IMR-90 (cell line): Measurements from ENCODE around the gene SIK2. TPM values are rescaled to one million over a fixed set of nuclear protein-coding genes. Genes with fewer than 3 reads are reported as not detected.

ENCODE experiments used
- ATAC-seq: fragments of 200-7000 bp; cut with Tn5 transposase; 2 replicates; pipeline ENCODE4 v1.9.1; 2020; ENCODE audit warnings: low read depth, mild to moderate bottlenecking, moderate library complexity
- BruUV-seq: library from RNA; stranded (reverse); fragments of 400-500 nt; replicated peaks from 2 replicates; lab custom pipeline; 2021; lab: Mats Ljungman, UMichigan
- CTCF ChIA-PET: fragments of 300-600 bp; formaldehyde crosslinking; extraction: SDS; loops from one replicate; lab custom pipeline; 2021; ENCODE audit warnings: antibody characterized with exemption; lab: Yijun Ruan, JAX
- POLR2A ChIA-PET: fragments of 300-600 bp; sonication (Branson Sonifier 250); formaldehyde crosslinking; loops from one replicate; lab custom pipeline; 2022; ENCODE audit warnings: antibody characterized with exemption; ENCODE audit not compliant: unreplicated experiment; lab: Charles Lee
- DNase-seq: peaks from one replicate; pipeline ENCODE4 v3.0.0; 2013
- H2AFZ ChIP-seq: replicated peaks from 2 replicates; pipeline ENCODE3; 2013; ENCODE audit warnings: low read length, mild to moderate bottlenecking; ENCODE audit not compliant: poor library complexity
- H2AK5ac ChIP-seq: 2 replicates; pipeline ENCODE4 v1.6.1; 2013; ENCODE audit warnings: low read depth, low read length, inconsistent platforms
- H2AK9ac ChIP-seq: replicated peaks from 2 replicates; pipeline ENCODE3; 2013; ENCODE audit warnings: mild to moderate bottlenecking, low read depth, low read length, moderate library complexity; ENCODE audit not compliant: poor library complexity
- H2BK120ac ChIP-seq: 2 replicates; pipeline ENCODE4 v1.6.1; 2013; ENCODE audit warnings: low read depth, low read length, inconsistent platforms
- H2BK15ac ChIP-seq: 3 replicates; pipeline ENCODE4 v1.6.1; 2013; ENCODE audit warnings: low read depth, low read length, inconsistent platforms
- H2BK20ac ChIP-seq: 2 replicates; pipeline ENCODE4 v1.6.1; 2013; ENCODE audit warnings: low read depth, mild to moderate bottlenecking, inconsistent platforms, low read length, moderate library complexity
- H2BK5ac ChIP-seq: 2 replicates; pipeline ENCODE4 v1.6.1; 2013; ENCODE audit warnings: mild to moderate bottlenecking, low read depth, low read length, inconsistent platforms; ENCODE audit not compliant: poor library complexity, severe bottlenecking
- H3K14ac ChIP-seq: replicated peaks from 2 replicates; pipeline ENCODE4 v1.6.1; 2013; ENCODE audit warnings: low read depth, low read length, inconsistent platforms
- H3K18ac ChIP-seq: 2 replicates; pipeline ENCODE4 v1.6.1; 2013; ENCODE audit warnings: low read depth, low read length, control low read depth
- H3K23ac ChIP-seq: 2 replicates; pipeline ENCODE4 v1.6.1; 2013; ENCODE audit warnings: low read depth, low read length, inconsistent platforms
- H3K27ac ChIP-seq: 2 replicates; pipeline ENCODE4 v1.5.1; 2013; ENCODE audit warnings: mild to moderate bottlenecking, control low read depth, low read length; ENCODE audit not compliant: insufficient read depth
- H3K27me3 ChIP-seq: 2 replicates; pipeline ENCODE4 v1.6.1; 2013; ENCODE audit warnings: low read length; ENCODE audit not compliant: control insufficient read depth, insufficient read depth
- H3K36me3 ChIP-seq: 2 replicates; pipeline ENCODE4 v1.6.1; 2013; ENCODE audit warnings: low read length, mixed read lengths; ENCODE audit not compliant: control insufficient read depth, insufficient read depth
- H3K4ac ChIP-seq: 2 replicates; pipeline ENCODE4 v1.6.1; 2013; ENCODE audit warnings: low read depth, low read length, inconsistent platforms
- H3K4me1 ChIP-seq: 2 replicates; pipeline ENCODE4 v1.6.1; 2013; ENCODE audit warnings: low read length, mixed read lengths; ENCODE audit not compliant: control insufficient read depth, insufficient read depth
- H3K4me2 ChIP-seq: 2 replicates; pipeline ENCODE4 v1.6.1; 2013; ENCODE audit warnings: low read depth, mild to moderate bottlenecking, control low read depth, low read length, moderate library complexity
- H3K4me3 ChIP-seq: 2 replicates; pipeline ENCODE4 v1.5.1; 2013; ENCODE audit warnings: low read depth, mild to moderate bottlenecking, control low read depth, low read length, moderate library complexity; ENCODE audit not compliant: insufficient read depth
- H3K56ac ChIP-seq: 2 replicates; pipeline ENCODE4 v1.6.1; 2013; ENCODE audit warnings: low read length, inconsistent platforms; ENCODE audit not compliant: insufficient read depth; ENCODE audit errors: extremely low read depth
- H3K79me1 ChIP-seq, 2 experiments: 2 replicates each; pipeline ENCODE4 v1.6.1; 2013; ENCODE audit warnings: low read length in 2 of 2, inconsistent platforms in 1 of 2, low read depth in 1 of 2
- H3K9ac ChIP-seq: 2 replicates; pipeline ENCODE4 v1.6.1; 2013; ENCODE audit warnings: low read depth, low read length, control low read depth
- H3K9me1 ChIP-seq: 2 replicates; pipeline ENCODE4 v1.6.1; 2013; ENCODE audit warnings: low read length, inconsistent platforms; ENCODE audit not compliant: insufficient read depth
- H3K9me3 ChIP-seq: 2 replicates; pipeline ENCODE4 v1.6.1; 2013; ENCODE audit warnings: low read length; ENCODE audit not compliant: control insufficient read depth, insufficient read depth
- H4K20me1 ChIP-seq: 2 replicates; pipeline ENCODE4 v1.6.1; 2013; ENCODE audit warnings: low read length, inconsistent platforms; ENCODE audit not compliant: insufficient read depth
- H4K5ac ChIP-seq: 2 replicates; pipeline ENCODE4 v1.6.1; 2013; ENCODE audit warnings: mild to moderate bottlenecking, low read depth, low read length, control low read depth
- H4K8ac ChIP-seq, 2 experiments: 2 replicates each; pipeline ENCODE4 v1.6.1; 2013; ENCODE audit warnings: low read depth in 2 of 2, low read length in 2 of 2, control low read depth in 1 of 2, inconsistent platforms in 1 of 2
- H4K91ac ChIP-seq: 2 replicates; pipeline ENCODE4 v1.6.1; 2013; ENCODE audit warnings: low read depth, low read length, inconsistent platforms; ENCODE audit not compliant: insufficient read depth
- CEBPB ChIP-seq: IDR thresholded peaks from 2 replicates; pipeline ENCODE4 v1.6.1; 2012; ENCODE audit warnings: low read depth, low read length, improper control_type of control experiment
- MAFK ChIP-seq: IDR thresholded peaks from 2 replicates; pipeline ENCODE4 v1.6.1; 2012; ENCODE audit warnings: low read depth, low read length, improper control_type of control experiment
- MXI1 ChIP-seq: IDR thresholded peaks from 2 replicates; pipeline ENCODE4 v1.6.1; 2012; ENCODE audit warnings: low read depth, mild to moderate bottlenecking, low read length, moderate library complexity, borderline replicate concordance
- NFE2L2 ChIP-seq: fragments of 150-350 bp; IDR thresholded peaks from 2 replicates; pipeline ENCODE4 v1.6.1; 2016; ENCODE audit warnings: low read depth, mild to moderate bottlenecking, low read length
- SMC3 ChIP-seq: fragments of 150-350 bp; IDR thresholded peaks from 2 replicates; pipeline ENCODE4 v1.6.1; 2016; ENCODE audit warnings: low read depth, mild to moderate bottlenecking, antibody characterized with exemption, low read length, moderate library complexity
- WGBS, 2 experiments: methylation state at CpG; one replicate each; pipeline versions ENCODE4 v1.1.5 to v1.1.7; 2013; ENCODE audit warnings: missing lambda C conversion rate in 2 of 2; ENCODE audit not compliant: insufficient read length in 1 of 2; ENCODE audit errors: extremely low coverage in 2 of 2; 5-methylcytosine and 5-hydroxymethylcytosine counted together
- dilution Hi-C: fragments of 300-500 bp; cut with HindIII; formaldehyde crosslinking; loops from one replicate; pipeline ENCODE4 v1.14.3; 2018; ENCODE audit warnings: low sequenced_read_pairs; ENCODE audit not compliant: unreplicated experiment
- in situ Hi-C: fragments of 300-500 bp; cut with MboI; formaldehyde crosslinking; loops from 3 replicates; pipeline ENCODE4 v1.14.3; 2019; ENCODE audit warnings: low sequenced_read_pairs, inconsistent platforms, mixed read lengths
- intact Hi-C: fragments of 100-400 bp; cut with micrococcal nuclease; formaldehyde crosslinking; loops from 2 replicates; pipeline ENCODE4 v1.10.0; 2022
- polyA plus RNA-seq, 3 experiments: library from polyadenylated mRNA; depleted of rRNA; stranded (reverse); fragments of >200 nt; gene quantifications; 2 replicates each; pipeline ENCODE4 v1.2.3, GENCODE V29; 2012; ENCODE audit warnings: low replicate concordance in 1 of 3
- total RNA-seq: library from RNA; depleted of rRNA; stranded (reverse); fragments of >200 nt; gene quantifications from 2 replicates; pipeline ENCODE4 v1.2.3, GENCODE V29; 2012
- TF ChIP-seq, protein P1 (sequence below): conservative IDR thresholded peaks from 2 replicates; pipeline ENCODE4 v1.5.1; 2012; ENCODE audit warnings: mild to moderate bottlenecking, low read depth, low read length, improper control_type of control experiment
- TF ChIP-seq, protein P2 (sequence below): fragments of 150-350 bp; IDR thresholded peaks from 2 replicates; pipeline ENCODE4 v1.6.1; 2017; ENCODE audit warnings: mild to moderate bottlenecking, antibody characterized with exemption, low read length, low read depth

Gene SIK2
- total and polyA plus RNA-seq, 2 of the 4 experiments (the other 2 are of a cell fraction), result 7.9 to 10.4 TPM

DNA sequence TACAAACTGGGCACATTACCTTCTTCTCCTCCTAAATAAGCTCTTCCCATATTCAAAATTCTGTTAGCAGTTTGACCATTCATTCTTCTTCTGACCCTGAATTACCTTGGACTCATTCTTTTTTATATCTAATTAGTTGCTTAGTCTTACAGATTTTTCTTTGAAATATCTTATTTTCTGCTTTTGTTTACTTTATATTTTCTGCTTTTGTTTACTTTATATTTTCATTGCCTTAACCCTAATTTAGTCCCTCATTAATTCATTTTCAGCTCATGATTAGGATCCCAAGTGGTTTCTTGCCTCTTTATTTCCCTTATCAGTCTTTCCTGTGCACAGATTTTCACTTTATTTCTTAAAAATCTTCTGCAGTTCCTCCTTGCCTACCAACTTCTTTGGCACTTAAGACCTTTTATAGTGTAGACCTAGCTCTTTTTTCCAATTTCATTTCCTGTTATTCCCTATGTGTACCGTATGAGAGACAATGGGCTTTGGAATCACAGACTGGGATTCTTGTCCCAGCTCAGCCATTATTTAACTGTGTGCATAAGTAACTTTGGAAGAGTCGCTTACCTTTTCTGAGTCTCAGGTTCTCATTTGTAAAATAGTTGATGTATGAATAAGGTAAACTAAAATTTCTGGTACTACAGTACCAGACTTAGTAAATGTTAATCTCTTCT lies 39.2 kb downstream of the SIK2 start:
- ATAC-seq (no peak), DNase-seq (no peak)
- TF ChIP-seq MAFK (no peak), NFE2L2 (no peak), MXI1 (no peak), SMC3 (no peak), CEBPB (no peak)
- TF ChIP-seq, protein P1, sequence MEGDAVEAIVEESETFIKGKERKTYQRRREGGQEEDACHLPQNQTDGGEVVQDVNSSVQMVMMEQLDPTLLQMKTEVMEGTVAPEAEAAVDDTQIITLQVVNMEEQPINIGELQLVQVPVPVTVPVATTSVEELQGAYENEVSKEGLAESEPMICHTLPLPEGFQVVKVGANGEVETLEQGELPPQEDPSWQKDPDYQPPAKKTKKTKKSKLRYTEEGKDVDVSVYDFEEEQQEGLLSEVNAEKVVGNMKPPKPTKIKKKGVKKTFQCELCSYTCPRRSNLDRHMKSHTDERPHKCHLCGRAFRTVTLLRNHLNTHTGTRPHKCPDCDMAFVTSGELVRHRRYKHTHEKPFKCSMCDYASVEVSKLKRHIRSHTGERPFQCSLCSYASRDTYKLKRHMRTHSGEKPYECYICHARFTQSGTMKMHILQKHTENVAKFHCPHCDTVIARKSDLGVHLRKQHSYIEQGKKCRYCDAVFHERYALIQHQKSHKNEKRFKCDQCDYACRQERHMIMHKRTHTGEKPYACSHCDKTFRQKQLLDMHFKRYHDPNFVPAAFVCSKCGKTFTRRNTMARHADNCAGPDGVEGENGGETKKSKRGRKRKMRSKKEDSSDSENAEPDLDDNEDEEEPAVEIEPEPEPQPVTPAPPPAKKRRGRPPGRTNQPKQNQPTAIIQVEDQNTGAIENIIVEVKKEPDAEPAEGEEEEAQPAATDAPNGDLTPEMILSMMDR, result no peak
- TF ChIP-seq, protein P2, sequence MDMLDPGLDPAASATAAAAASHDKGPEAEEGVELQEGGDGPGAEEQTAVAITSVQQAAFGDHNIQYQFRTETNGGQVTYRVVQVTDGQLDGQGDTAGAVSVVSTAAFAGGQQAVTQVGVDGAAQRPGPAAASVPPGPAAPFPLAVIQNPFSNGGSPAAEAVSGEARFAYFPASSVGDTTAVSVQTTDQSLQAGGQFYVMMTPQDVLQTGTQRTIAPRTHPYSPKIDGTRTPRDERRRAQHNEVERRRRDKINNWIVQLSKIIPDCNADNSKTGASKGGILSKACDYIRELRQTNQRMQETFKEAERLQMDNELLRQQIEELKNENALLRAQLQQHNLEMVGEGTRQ, result no peak
- Histone ChIP-seq H2AK5ac (no peak overlapping the region), H3K56ac (no peak overlapping the region), H3K9me3 (no peaks in the 10 kb centered on the region), H3K4ac (no peak overlapping the region), H3K23ac (0 out of 2 replicates have a peak overlapping the region, but pooled peaks have one; percentile 25), H3K79me1 (peaks cover 37 to 55% of the 10 kb centered on the region in 2 experiments), H3K14ac (no peak overlapping the region), H4K20me1 (peaks cover 8% of the 10 kb centered on the region; the same call in 1 of the 2 replicates), H2AK9ac (no peak overlapping the region), H3K18ac (no peak overlapping the region), H3K27me3 (no peaks in the 10 kb centered on the region), H3K36me3 (peaks cover 8% of the 10 kb centered on the region; the same call in 1 of the 2 replicates), H3K4me1 (no peaks in the 10 kb centered on the region; the same call in 1 of the 2 replicates), H2BK5ac (no peak overlapping the region), H3K9ac (no peak overlapping the region), H3K9me1 (peaks cover 3% of the 10 kb centered on the region; the same call in 1 of the 2 replicates), H2AFZ (no peak overlapping the region), H3K4me2 (no peak overlapping the region), H4K5ac (no peak overlapping the region), H2BK15ac (no peak overlapping the region), H4K8ac (no peak overlapping the region), H3K27ac (no peak overlapping the region), H4K91ac (no peak overlapping the region), H2BK20ac (no peak overlapping the region), H2BK120ac (no peak overlapping the region), H3K4me3 (no peak overlapping the region)
- dilution Hi-C loops, result no loop called here
- intact Hi-C loops, result no loop called here
- in situ Hi-C loops, result no loop called here
- ChIA-PET CTCF (interaction anchor here (0.6 kb wide), 1 partner anchor 36 kb away, joined by 3 read pairs; no protein-coding TSS in a partner anchor), POLR2A (interaction anchor here (0.6 kb wide), 1 partner anchor 1188 kb away, joined by 6 read pairs; no protein-coding TSS in a partner anchor)
- BruUV-seq, result no TSS peak
- no CpG with 5 or more reads among the region's 2 CpGs for WGBS, 2 experiments
